Caco-2 (cell line): ENCODE measurements around the gene ZBTB2. TPM values are rescaled to one million over a fixed set of nuclear protein-coding genes. Genes with fewer than 3 reads are reported as not detected.

Source experiments
- BruUV-seq: library from RNA; stranded (reverse); fragments of 400-500 nt; replicated peaks from 2 replicates; lab custom pipeline; 2021; lab: Mats Ljungman, UMichigan
- CTCF ChIA-PET: fragments of 300-600 bp; sonication (Branson Sonifier 250); formaldehyde crosslinking; loops from one replicate; lab custom pipeline; 2022; ENCODE audit warnings: antibody characterized with exemption; lab: Charles Lee
- POLR2A ChIA-PET: fragments of 300-600 bp; sonication (Branson Sonifier 250); formaldehyde crosslinking; loops from one replicate; lab custom pipeline; 2022; ENCODE audit warnings: antibody characterized with exemption; lab: Charles Lee
- DNase-seq, 2 experiments: peaks; one replicate each; pipeline versions ENCODE4 v3.0.0 to v3.0.0-alpha.2; 2020 to 2022
- H3K27me3 ChIP-seq: replicated peaks from 2 replicates; pipeline ENCODE4 v1.6.0; 2011; ENCODE audit warnings: low read length; ENCODE audit not compliant: control insufficient read depth, insufficient read depth
- H3K36me3 ChIP-seq: 2 replicates; pipeline ENCODE4 v1.5.1; 2011; ENCODE audit warnings: low read length; ENCODE audit not compliant: control insufficient read depth, insufficient read depth
- H3K4me1 ChIP-seq: fragments of 250-450 bp; sonication (Bioruptor Pico); 2 replicates; pipeline ENCODE4 v1.5.1; 2020; ENCODE audit warnings: mild to moderate bottlenecking
- H3K4me3 ChIP-seq: 2 replicates; pipeline ENCODE4 v1.5.1; 2011; ENCODE audit warnings: low read depth, mild to moderate bottlenecking, control low read depth, low read length
- H3K9me3 ChIP-seq: fragments of 250-450 bp; sonication (Bioruptor Pico); 2 replicates; pipeline ENCODE4 v1.5.1; 2020; ENCODE audit warnings: mild to moderate bottlenecking, moderate library complexity
- H3K27ac Mint-ChIP-seq: one replicate; pipeline ENCODE4 v1.8.0; 2022; ENCODE audit warnings: mixed read lengths; ENCODE audit not compliant: unreplicated experiment
- H3K27me3 Mint-ChIP-seq: one replicate; pipeline ENCODE4 v1.8.0; 2022; ENCODE audit warnings: mixed read lengths; ENCODE audit not compliant: insufficient read depth, unreplicated experiment
- H3K36me3 Mint-ChIP-seq: one replicate; pipeline ENCODE4 v1.8.0; 2022; ENCODE audit warnings: mild to moderate bottlenecking, mixed read lengths; ENCODE audit not compliant: insufficient read depth, unreplicated experiment
- H3K4me1 Mint-ChIP-seq: one replicate; pipeline ENCODE4 v1.8.0; 2022; ENCODE audit warnings: low read depth, mixed read lengths; ENCODE audit not compliant: unreplicated experiment
- H3K4me3 Mint-ChIP-seq: one replicate; pipeline ENCODE4 v1.8.0; 2022; ENCODE audit warnings: mild to moderate bottlenecking, moderate library complexity, mixed read lengths; ENCODE audit not compliant: unreplicated experiment
- H3K9me3 Mint-ChIP-seq: one replicate; pipeline ENCODE4 v1.8.0; 2022; ENCODE audit warnings: mixed read lengths; ENCODE audit not compliant: unreplicated experiment
- intact Hi-C: fragments of 100-400 bp; cut with micrococcal nuclease; formaldehyde crosslinking; loops from one replicate; pipeline ENCODE4 v1.10.0; 2022; ENCODE audit not compliant: unreplicated experiment
- total RNA-seq: library from RNA; stranded (reverse); gene quantifications from 2 replicates; pipeline ENCODE4 v1.2.3, GENCODE V29; 2022
- TF ChIP-seq, protein P1 (sequence below), 2 experiments: fragments of 200-600 bp in 1 of 2; IDR thresholded peaks; 1 replicate in 1 of 2; 2 replicates in 1 of 2; pipeline versions ENCODE4 v1.5.1 to v1.8.0; 2011 to 2022; ENCODE audit warnings: antibody characterized with exemption in 1 of 2, control low read depth in 1 of 2, inconsistent platforms in 1 of 2, low read depth in 1 of 2, low read length in 1 of 2, mild to moderate bottlenecking in 1 of 2, moderate library complexity in 1 of 2; ENCODE audit not compliant: insufficient read depth in 1 of 2, severe bottlenecking in 1 of 2, unreplicated experiment in 1 of 2

The ZBTB2 gene
- total RNA-seq, 1 experiment from 2014 or later = 23.9 TPM

DNA sequence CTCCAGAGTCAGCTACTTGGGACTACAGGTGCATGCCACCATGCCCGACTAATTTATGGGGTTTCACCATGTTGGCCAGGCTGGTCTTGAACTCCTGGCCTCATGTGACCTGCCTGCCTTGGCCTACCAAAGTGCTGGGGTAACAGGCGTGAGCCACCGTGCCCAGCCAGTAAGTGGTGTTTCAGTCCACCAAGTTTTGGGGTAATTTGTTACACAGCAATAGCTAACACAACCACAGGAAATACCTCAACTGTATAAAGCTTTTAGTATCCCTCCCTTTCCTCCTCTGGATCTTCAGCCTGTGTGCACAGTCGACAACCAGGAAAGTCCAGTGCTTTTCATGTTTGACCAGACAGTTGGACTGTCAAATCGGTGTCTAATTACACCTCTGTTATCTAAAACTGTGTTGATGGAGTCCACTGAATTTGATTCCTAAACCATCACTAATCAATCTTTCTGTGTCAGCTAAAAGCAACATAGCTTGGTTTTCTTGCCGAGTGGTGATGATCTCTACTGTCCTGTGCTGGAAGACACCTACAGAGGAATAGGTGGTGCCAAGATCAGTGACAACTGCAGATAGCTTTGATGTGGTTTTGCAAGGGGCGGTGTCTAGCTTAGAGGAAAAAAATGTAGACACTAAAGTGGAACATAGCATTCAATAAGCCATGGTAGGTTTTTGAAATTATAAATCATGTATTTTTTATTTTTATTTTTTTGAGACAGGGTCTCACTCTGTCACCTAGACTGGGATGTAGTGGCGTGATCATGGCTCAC, 22.2 kb upstream of the ZBTB2 start:
- no peaks in the 10 kb centered on the region for H3K27me3 Mint-ChIP-seq
- peaks cover 74% of the 10 kb centered on the region for H3K36me3 Mint-ChIP-seq
- ChIA-PET POLR2A (no interaction called here), CTCF (no interaction called here)
- BruUV-seq = no TSS peak
- H3K27ac Mint-ChIP-seq = no peak overlapping the region
- H3K4me1 Mint-ChIP-seq = no peaks in the 10 kb centered on the region
- no peaks in the 10 kb centered on the region for H3K27me3 ChIP-seq
- DNase-seq = no peak
- H3K4me3 ChIP-seq = no peak overlapping the region
- TF ChIP-seq, protein P1, sequence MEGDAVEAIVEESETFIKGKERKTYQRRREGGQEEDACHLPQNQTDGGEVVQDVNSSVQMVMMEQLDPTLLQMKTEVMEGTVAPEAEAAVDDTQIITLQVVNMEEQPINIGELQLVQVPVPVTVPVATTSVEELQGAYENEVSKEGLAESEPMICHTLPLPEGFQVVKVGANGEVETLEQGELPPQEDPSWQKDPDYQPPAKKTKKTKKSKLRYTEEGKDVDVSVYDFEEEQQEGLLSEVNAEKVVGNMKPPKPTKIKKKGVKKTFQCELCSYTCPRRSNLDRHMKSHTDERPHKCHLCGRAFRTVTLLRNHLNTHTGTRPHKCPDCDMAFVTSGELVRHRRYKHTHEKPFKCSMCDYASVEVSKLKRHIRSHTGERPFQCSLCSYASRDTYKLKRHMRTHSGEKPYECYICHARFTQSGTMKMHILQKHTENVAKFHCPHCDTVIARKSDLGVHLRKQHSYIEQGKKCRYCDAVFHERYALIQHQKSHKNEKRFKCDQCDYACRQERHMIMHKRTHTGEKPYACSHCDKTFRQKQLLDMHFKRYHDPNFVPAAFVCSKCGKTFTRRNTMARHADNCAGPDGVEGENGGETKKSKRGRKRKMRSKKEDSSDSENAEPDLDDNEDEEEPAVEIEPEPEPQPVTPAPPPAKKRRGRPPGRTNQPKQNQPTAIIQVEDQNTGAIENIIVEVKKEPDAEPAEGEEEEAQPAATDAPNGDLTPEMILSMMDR (IDR thresholded peaks at IDR 0.05; ENCODE audit: insufficient read depth in 1 of 2, low read depth in 1 of 2, low read length in 1 of 2, severe bottlenecking in 1 of 2, unreplicated experiment in 1 of 2) = no peak
- no peaks in the 10 kb centered on the region for H3K4me1 ChIP-seq
- H3K36me3 ChIP-seq = peaks cover 3% of the 10 kb centered on the region; the same call in 1 of the 2 replicates
- no peaks in the 10 kb centered on the region for H3K9me3 ChIP-seq
- H3K4me3 Mint-ChIP-seq = no peak overlapping the region
- H3K9me3 Mint-ChIP-seq = no peaks in the 10 kb centered on the region
- intact Hi-C loops = no loop called here

DNA sequence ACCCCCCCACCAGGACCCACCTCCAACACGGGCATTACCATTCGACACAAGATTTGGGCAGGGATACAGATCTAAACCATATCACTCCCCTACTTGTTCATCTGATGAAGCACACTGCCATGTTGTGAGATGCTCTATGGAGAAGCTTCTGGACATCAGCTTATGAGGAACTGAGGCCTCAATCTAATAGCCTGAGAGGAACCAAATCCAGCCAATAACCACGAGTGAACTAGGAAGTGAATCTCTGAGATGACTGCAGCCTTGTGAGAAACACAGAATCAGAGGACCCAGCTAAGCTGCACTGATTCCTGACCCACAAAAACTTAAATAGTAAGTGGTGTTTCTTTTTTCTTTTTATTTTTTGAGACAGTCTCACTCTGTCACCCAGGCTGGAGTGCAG, 21.6 kb upstream of the ZBTB2 start:
- no peaks in the 10 kb centered on the region for H3K9me3 ChIP-seq
- H3K4me1 ChIP-seq = no peaks in the 10 kb centered on the region
- Mint-ChIP-seq H3K9me3 (no peaks in the 10 kb centered on the region), H3K27me3 (no peaks in the 10 kb centered on the region), H3K27ac (no peak overlapping the region), H3K36me3 (peaks cover 75% of the 10 kb centered on the region), H3K4me1 (no peaks in the 10 kb centered on the region), H3K4me3 (no peak overlapping the region)
- intact Hi-C loops = no loop called here
- H3K4me3 ChIP-seq = no peak overlapping the region
- no peaks in the 10 kb centered on the region for H3K27me3 ChIP-seq
- H3K36me3 ChIP-seq = peaks cover 3% of the 10 kb centered on the region; the same call in 1 of the 2 replicates
- CTCF ChIA-PET = no interaction called here
- TF ChIP-seq, protein P1 (IDR thresholded peaks at IDR 0.05; ENCODE audit: insufficient read depth in 1 of 2, low read depth in 1 of 2, low read length in 1 of 2, severe bottlenecking in 1 of 2, unreplicated experiment in 1 of 2) = no peak
- DNase-seq = no peak
- BruUV-seq = no TSS peak
- POLR2A ChIA-PET = no interaction called here

DNA sequence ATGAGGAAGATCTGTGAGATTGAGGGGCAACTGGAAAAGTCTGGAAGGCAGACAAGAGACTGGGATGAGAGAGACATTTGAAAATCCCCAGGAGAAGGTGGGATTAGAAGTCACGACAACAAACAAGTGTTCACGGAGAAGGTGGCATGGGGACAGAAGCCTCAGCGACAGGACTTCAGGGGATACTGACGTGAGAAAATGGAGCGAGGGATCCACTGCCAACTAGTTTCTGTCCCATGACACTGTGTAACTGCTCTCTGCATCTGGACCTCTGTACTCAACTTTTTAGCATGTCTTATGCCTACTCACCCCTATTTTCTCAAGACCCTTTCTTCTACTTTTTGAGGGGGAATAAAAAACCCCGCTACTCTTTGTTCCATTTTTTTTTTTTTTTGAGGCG, 18.3 kb upstream of the ZBTB2 start:
- POLR2A ChIA-PET = no interaction called here
- Histone ChIP-seq H3K36me3 (peaks cover 3% of the 10 kb centered on the region; the same call in 1 of the 2 replicates), H3K27me3 (no peaks in the 10 kb centered on the region), H3K9me3 (no peaks in the 10 kb centered on the region), H3K4me1 (no peaks in the 10 kb centered on the region), H3K4me3 (no peak overlapping the region)
- intact Hi-C loops = no loop called here
- no peak overlapping the region for H3K27ac Mint-ChIP-seq
- H3K9me3 Mint-ChIP-seq = no peaks in the 10 kb centered on the region
- H3K4me3 Mint-ChIP-seq = no peak overlapping the region
- no peak for DNase-seq
- H3K36me3 Mint-ChIP-seq = peaks cover 82% of the 10 kb centered on the region
- TF ChIP-seq, protein P1 (IDR thresholded peaks at IDR 0.05; ENCODE audit: insufficient read depth in 1 of 2, low read depth in 1 of 2, low read length in 1 of 2, severe bottlenecking in 1 of 2, unreplicated experiment in 1 of 2) = no peak
- no peaks in the 10 kb centered on the region for H3K4me1 Mint-ChIP-seq
- no TSS peak for BruUV-seq
- H3K27me3 Mint-ChIP-seq = no peaks in the 10 kb centered on the region
- CTCF ChIA-PET = no interaction called here
